A549 (cell line): ENCODE data around the gene TPPP2. TPM values are rescaled to one million over a fixed set of nuclear protein-coding genes. Genes with fewer than 3 reads are reported as not detected.

ENCODE experiments used
- ATAC-seq, 2 experiments: fragments of 200-7000 bp in 1 of 2; fragments of >200 bp in 1 of 2; cut with Nextera tagmentation in 1 of 2; cut with Tn5 transposase in 1 of 2; 3 replicates each; pipeline versions ENCODE4 v1.8.0 to v1.9.1; 2018 to 2020; ENCODE audit warnings: mild to moderate bottlenecking in 1 of 2, moderate library complexity in 1 of 2
- CTCF ChIA-PET: fragments of 300-600 bp; sonication (Branson Sonifier 250); formaldehyde crosslinking; extraction: SDS; loops from one replicate; lab custom pipeline; 2021; ENCODE audit warnings: antibody characterized with exemption, inconsistent platforms; lab: Yijun Ruan, JAX
- POLR2A ChIA-PET: fragments of 350-600 bp; formaldehyde crosslinking; extraction: SDS; loops from one replicate; lab custom pipeline; 2021; ENCODE audit warnings: antibody characterized with exemption, inconsistent platforms; lab: Yijun Ruan, JAX
- DNase-seq, 2 experiments: peaks; one replicate each; pipeline versions ENCODE4 v3.0.0 to v3.0.0-alpha.2; 2011 to 2016; ENCODE audit warnings: low read depth in 1 of 2, low spot score in 1 of 2
- FAIRE-seq: peaks from 2 replicates; lab custom pipeline; 2011; peaks lifted over from hg19 to GRCh38; lab: Jason Lieb, UNC
- H3K27ac ChIP-seq, 2 experiments: fragments of >200 bp; sonication (Bioruptor Twin); formaldehyde crosslinking; 3 replicates each; pipeline ENCODE4 v1.5.1; 2016 to 2017
- H3K4me1 ChIP-seq: fragments of >200 bp; sonication (Bioruptor Twin); formaldehyde crosslinking; 3 replicates; pipeline ENCODE4 v1.6.1; 2016
- H3K4me2 ChIP-seq: fragments of >200 bp; sonication (Bioruptor Twin); formaldehyde crosslinking; 3 replicates; pipeline ENCODE4 v1.6.1; 2016
- H3K4me3 ChIP-seq: fragments of >200 bp; sonication (Bioruptor Twin); formaldehyde crosslinking; 3 replicates; pipeline ENCODE4 v1.5.1; 2016
- H3K9me3 ChIP-seq: fragments of >200 bp; sonication (Bioruptor Twin); formaldehyde crosslinking; 3 replicates; pipeline ENCODE4 v1.6.1; 2016
- CBX2 ChIP-seq: fragments of 200-600 bp; sonication (generic); IDR thresholded peaks from 2 replicates; pipeline ENCODE4 v1.6.1; 2016; ENCODE audit warnings: low read depth, mild to moderate bottlenecking, borderline replicate concordance
- CHD4 ChIP-seq: fragments of 200-600 bp; sonication (generic); IDR thresholded peaks from 2 replicates; pipeline ENCODE4 v1.6.1; 2016; ENCODE audit warnings: antibody characterized with exemption, mild to moderate bottlenecking, borderline replicate concordance
- FOXS1 ChIP-seq: fragments of 250-450 bp; sonication (Bioruptor Pico); IDR thresholded peaks from 2 replicates; pipeline ENCODE4 v1.5.0; 2020; ENCODE audit warnings: mild to moderate bottlenecking, moderate library complexity
- HEYL ChIP-seq: fragments of 250-450 bp; sonication (Bioruptor Pico); IDR thresholded peaks from 2 replicates; pipeline ENCODE4 v1.8.0; 2021; ENCODE audit warnings: mild to moderate bottlenecking, moderate library complexity
- HOXA7 ChIP-seq: fragments of 250-450 bp; sonication (Bioruptor Pico); IDR thresholded peaks from 2 replicates; pipeline ENCODE4 v1.5.0; 2020; ENCODE audit warnings: mild to moderate bottlenecking, moderate library complexity
- NR3C1 ChIP-seq: fragments of >200 bp; sonication (Bioruptor Twin); formaldehyde crosslinking; IDR thresholded peaks from 3 replicates; pipeline ENCODE4 v1.6.1; 2017
- PHF8 ChIP-seq: fragments of 200-600 bp; sonication (generic); IDR thresholded peaks from 2 replicates; pipeline ENCODE4 v1.6.1; 2016; ENCODE audit warnings: low read depth, mild to moderate bottlenecking, antibody characterized with exemption, moderate library complexity, borderline replicate concordance
- RCOR1 ChIP-seq: fragments of 150-350 bp; IDR thresholded peaks from 2 replicates; pipeline ENCODE4 v1.6.1; 2014; ENCODE audit warnings: antibody characterized with exemption, low read length, low read depth
- REST ChIP-seq: fragments of 200-600 bp; sonication (generic); IDR thresholded peaks from 2 replicates; pipeline ENCODE4 v1.6.1; 2016; ENCODE audit warnings: antibody characterized with exemption, mild to moderate bottlenecking, moderate library complexity
- SREBF2 ChIP-seq: fragments of 450-650 bp; IDR thresholded peaks from 2 replicates; pipeline ENCODE4 v1.6.1; 2014; ENCODE audit warnings: mild to moderate bottlenecking, moderate library complexity
- TP53 ChIP-seq: fragments of 250-450 bp; sonication (Bioruptor Pico); IDR thresholded peaks from 2 replicates; pipeline ENCODE4 v1.5.0; 2021; ENCODE audit warnings: mild to moderate bottlenecking, moderate library complexity
- ZFP36 ChIP-seq: fragments of 450-650 bp; IDR thresholded peaks from 2 replicates; pipeline ENCODE4 v1.6.1; 2014; ENCODE audit warnings: borderline replicate concordance; ENCODE audit not compliant: partially characterized antibody
- WGBS: methylation state at CpG from one replicate; pipeline ENCODE4 v1.1.6; 2017; ENCODE audit errors: missing lambda C conversion rate; 5-methylcytosine and 5-hydroxymethylcytosine counted together
- polyA plus RNA-seq, 4 experiments: library from polyadenylated mRNA; depleted of rRNA in 3 of 4; stranded (reverse); fragments of >200 nt; fragmentation: RNase III in 1 of 4; extraction: RNeasy Plus Mini Kit Qiagen cat#74134 plus additional on column Dnase treatment in 1 of 4; gene quantifications; 2 replicates in 3 of 4; 3 replicates in 1 of 4; pipeline ENCODE4 v1.2.3, GENCODE V29; 2011 to 2017
- TF ChIP-seq, protein P1 (sequence below): fragments of >200 bp; sonication (Bioruptor Twin); formaldehyde crosslinking; IDR thresholded peaks from 3 replicates; pipeline ENCODE4 v1.5.1; 2016
- TF ChIP-seq, protein P2 (sequence below): fragments of 250-450 bp; sonication (Bioruptor Pico); IDR thresholded peaks from 2 replicates; pipeline ENCODE4 v1.5.0; 2020; ENCODE audit warnings: low read depth, mild to moderate bottlenecking, moderate library complexity

Gene TPPP2
- polyA plus RNA-seq, 2 of the 4 experiments (the other 2 are of a cell fraction), result not detected

- TF ChIP-seq, protein P1, sequence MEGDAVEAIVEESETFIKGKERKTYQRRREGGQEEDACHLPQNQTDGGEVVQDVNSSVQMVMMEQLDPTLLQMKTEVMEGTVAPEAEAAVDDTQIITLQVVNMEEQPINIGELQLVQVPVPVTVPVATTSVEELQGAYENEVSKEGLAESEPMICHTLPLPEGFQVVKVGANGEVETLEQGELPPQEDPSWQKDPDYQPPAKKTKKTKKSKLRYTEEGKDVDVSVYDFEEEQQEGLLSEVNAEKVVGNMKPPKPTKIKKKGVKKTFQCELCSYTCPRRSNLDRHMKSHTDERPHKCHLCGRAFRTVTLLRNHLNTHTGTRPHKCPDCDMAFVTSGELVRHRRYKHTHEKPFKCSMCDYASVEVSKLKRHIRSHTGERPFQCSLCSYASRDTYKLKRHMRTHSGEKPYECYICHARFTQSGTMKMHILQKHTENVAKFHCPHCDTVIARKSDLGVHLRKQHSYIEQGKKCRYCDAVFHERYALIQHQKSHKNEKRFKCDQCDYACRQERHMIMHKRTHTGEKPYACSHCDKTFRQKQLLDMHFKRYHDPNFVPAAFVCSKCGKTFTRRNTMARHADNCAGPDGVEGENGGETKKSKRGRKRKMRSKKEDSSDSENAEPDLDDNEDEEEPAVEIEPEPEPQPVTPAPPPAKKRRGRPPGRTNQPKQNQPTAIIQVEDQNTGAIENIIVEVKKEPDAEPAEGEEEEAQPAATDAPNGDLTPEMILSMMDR, result no peak
- TF ChIP-seq NR3C1 (no peak), HEYL (no peak), RCOR1 (no peak), SREBF2 (no peak), HOXA7 (CRISPR knock-in tag) (no peak), CHD4 (no peak), REST (no peak), FOXS1 (CRISPR knock-in tag) (no peak), ZFP36 (no peak), CBX2 (no peak)
- TF ChIP-seq, protein P2, sequence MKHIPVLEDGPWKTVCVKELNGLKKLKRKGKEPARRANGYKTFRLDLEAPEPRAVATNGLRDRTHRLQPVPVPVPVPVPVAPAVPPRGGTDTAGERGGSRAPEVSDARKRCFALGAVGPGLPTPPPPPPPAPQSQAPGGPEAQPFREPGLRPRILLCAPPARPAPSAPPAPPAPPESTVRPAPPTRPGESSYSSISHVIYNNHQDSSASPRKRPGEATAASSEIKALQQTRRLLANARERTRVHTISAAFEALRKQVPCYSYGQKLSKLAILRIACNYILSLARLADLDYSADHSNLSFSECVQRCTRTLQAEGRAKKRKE, result no peak
- ChIA-PET POLR2A (no interaction called here), CTCF (interaction anchor here (0.8 to 16.3 kb wide), 7 partner anchors 9 to 81 kb away, joined by 3 to 323 read pairs (median 12); partner anchors contain the start of genes RNASE7, SLC39A2 and TMEM253)
- Histone ChIP-seq H3K4me1 (0 out of 3 replicates have a peak, but pooled peaks cover 3% of the 10 kb centered on the region), H3K4me3 (peak overlapping the region; percentile 58), H3K9me3 (no peaks in the 10 kb centered on the region), H3K27ac (peak overlapping the region in 1 of 2 experiments; percentile 84; a peak in 5 of 6 replicates), H3K4me2 (peak overlapping the region; percentile 79)
- FAIRE-seq, result no peak
- 68% methylated on average over 17 of the region's 17 CpGs for WGBS
- ATAC-seq, result no peak
- no peak for DNase-seq
Observed at GRCh38 chr14:21023817-21024584, 6.0 kb upstream of the TPPP2 start.

DNA sequence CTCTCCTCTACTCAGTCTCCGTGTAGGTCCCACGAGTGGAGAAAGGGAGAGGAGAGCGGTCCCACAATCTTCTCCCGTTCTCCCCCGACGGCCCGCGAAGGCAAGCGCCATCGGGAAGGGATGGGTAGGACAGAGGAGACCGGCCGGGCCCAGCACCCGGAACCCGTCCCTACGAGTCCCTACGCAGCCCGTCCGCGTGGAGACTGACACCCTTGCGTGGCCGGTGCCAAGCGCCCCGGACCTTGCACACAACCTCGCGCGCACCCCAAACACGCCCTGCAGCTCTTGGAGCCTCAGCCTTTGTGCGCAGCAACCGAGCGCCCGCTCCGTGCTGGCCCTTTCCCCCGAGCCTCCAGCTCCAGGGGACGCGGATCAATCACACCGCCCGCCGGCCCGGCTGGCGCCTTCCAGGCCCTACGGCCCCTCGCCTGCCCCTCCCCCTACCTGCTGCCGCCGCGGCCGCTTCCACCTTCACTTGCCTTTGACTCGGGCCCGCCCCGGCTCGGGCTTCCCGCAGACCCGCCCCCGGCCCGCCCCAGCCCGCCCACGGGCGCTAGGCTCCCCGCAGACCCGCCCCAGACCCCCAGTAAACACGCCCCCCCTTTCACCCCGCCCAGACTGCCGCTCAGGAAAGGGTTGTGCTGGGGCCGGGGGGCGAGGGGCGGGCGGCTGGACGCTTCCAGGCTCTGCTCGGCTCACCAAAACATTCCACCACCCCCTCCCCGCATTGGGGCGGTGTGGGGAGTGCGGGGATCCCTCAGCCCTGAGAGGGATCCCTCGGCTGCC lies 5.2 kb upstream of the TPPP2 start, which contains the start of gene NDRG2:
NDRG2 (minus strand) TSS at position 477 of the 786 bp plus-strand sequence. CDS start 1,746 bp downstream, outside the sequence.
- CTCF ChIA-PET, result interaction anchor here (1.0 to 16.3 kb wide), 5 partner anchors 10 to 79 kb away, joined by 3 to 323 read pairs (median 21); partner anchors contain the start of genes RNASE7 and SLC39A2
- Histone ChIP-seq H3K4me2 (peak within 1 kb of the TSS; percentile 79), H3K27ac (peak within 1 kb of the TSS; percentile 67 to 84), H3K4me1 (0 out of 3 replicates have a peak, but pooled peaks cover 3% of the 10 kb centered on the region), H3K9me3 (no peaks in the 10 kb centered on the region), H3K4me3 (peak within 1 kb of the TSS; percentile 58)
- WGBS, result 56% methylated on average over 12 of the region's 72 CpGs
- FAIRE-seq, result no peak
- peak; percentile 14 to 49 for DNase-seq
- POLR2A ChIA-PET, result no interaction called here
- peak; percentile 78 to 85 for ATAC-seq
- TF ChIP-seq PHF8 (peak; percentile 34; the same call in 1 of the 2 replicates), TP53 (CRISPR knock-in tag) (no peak)
